Right renal cortex interstitium (tissue), 3 donors: ENCODE data around the gene ZNF644. TPM values are rescaled to one million over a fixed set of nuclear protein-coding genes. Genes with fewer than 3 reads are reported as not detected.
A peak's percentile ranks its signal among the peaks of the same experiment; 100 is the strongest.

ENCODE experiments used
- DNase-seq, 3 donors: peaks; one replicate each; pipeline ENCODE4 v3.0.0-alpha.2; 2013; ENCODE audit warnings: low read depth in 3 of 3, low spot score in 2 of 3
- polyA plus RNA-seq, 3 donors: library from polyadenylated mRNA; unstranded; fragments of 120-200 nt; gene quantifications; one replicate each; pipeline ENCODE4 v1.2.1, GENCODE V29; 2013; ENCODE audit not compliant: insufficient read length in 3 of 3

ZNF644 gene
- polyA plus RNA-seq, 3 donors: 65.6 to 76.7 (median 75.9) TPM

DNA sequence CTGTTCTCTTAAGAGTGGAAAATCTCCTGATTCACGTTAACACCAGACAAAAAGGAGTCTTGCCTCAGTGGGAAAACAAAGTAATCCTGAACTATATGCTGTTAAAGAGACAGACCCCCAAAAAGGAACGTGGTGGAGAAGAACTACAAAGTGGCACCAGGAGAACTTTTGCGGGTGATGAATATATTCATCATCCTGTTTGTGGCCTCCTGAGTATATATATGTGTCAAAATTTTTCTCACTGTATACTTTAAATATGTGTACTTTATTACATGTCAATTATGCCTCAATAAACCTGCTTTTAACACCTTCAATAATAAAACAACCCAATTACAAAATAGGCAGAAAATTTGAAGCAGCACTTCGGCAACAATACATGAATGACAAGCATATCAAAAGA is 31.1 kb downstream of the ZNF644 start:
- no peak for DNase-seq

GRCh38 chr1:90989990-90990389 is 31.8 kb downstream of the ZNF644 start:
- DNase-seq: no peak

DNA sequence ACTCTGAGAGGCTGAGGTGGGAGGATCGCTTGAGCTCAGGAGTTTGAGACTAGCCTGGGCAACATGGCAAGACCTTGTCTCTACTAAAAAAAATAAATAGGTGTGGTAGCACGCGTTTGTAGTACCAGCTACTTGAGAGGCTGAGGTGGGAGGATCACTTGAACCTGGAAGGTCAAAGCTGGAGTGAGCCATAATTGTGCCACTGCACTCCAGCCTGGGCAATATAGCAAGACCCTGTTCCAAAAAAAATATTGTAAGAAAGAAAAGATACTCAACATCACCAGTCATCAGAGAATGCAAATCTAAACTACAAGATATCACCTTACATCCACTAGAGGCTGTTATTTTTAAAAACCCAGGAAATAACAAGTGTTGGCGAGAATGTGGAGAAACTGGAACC is 32.5 kb downstream of the ZNF644 start:
- DNase-seq: no peak

DNA sequence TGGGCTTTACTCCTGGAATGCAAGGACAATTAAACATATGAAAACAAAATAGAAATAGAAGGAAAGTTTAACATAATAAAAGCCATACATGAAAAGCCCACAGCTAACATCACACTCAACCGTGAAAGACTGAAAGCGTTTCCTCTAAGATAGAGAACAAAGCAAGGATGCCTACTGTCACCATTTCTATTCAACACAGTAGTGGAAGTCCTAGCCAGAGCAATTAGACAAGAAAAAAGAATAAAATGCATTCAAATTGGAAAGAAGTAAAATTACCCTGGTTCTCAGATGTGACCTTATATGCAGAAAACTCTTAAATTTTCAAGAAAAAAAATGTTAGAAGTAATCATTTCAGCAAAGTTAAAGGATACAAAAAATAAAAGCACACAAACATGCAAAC is 34.0 kb downstream of the ZNF644 start:
- no peak for DNase-seq

DNA sequence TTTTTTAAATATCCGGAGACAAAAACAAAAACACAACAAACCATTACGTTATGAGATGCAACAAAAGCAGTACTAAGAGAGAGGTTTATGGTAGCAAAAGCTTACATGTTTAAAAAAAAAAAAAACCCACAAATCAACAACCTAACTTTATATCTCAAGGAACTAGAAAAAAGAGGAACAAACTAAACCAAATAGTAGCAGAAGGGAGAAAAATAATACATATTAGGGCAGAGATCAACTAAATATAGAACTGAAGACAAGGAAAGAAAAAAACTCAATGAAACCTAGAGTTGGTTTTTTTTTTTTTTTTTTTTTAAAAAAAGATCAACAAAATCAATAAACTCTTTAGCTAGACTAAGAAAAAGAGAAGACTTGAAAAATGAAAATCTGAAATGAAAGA is 34.9 kb downstream of the ZNF644 start:
- DNase-seq: no peak

- no peak for DNase-seq
Observed at GRCh38 chr1:90977522-90977921, 44.3 kb downstream of the ZNF644 start.

DNA sequence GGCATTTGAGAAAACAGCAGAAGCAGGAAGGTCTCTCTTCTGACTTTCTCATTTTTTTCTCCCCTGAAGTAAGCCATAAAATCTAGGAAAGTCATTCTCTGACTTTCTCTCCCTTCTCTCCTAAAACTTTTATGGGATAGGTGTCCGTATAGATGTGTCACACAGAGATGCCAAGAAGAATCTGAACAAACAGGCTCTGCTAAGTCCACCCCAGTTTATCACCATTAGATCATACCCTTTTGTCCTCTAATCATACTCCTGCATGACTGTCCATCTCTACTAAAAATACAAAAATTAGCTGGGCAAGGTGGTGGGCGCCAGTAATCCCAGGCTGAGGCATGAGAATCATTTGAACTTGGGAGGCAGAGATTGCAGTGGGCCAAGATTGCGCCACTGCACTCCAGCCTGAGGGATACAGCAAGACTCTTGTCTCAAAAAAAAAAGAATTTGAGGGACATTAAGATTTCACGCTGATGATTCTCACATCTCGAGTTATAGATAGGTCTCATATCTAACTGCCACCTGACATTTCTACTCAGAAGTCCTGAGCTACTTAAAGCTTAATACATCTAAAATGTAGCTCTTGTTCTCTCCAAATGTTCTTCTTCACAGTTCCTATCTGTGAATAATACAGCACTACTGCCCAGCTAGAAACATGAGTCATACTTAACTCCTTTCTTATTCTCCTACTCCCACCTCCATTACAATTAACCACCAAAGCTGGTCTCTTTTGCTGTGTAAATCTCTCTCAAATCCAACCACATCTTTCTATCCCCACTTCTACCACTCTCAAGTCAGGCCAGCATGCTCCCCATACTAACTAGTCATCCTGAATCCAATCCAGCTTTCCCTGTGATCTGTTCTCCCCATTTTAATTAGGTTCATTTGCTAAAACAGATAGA is 47.7 kb downstream of the ZNF644 start:
- DNase-seq: no peak

- no peak for DNase-seq
Observed at GRCh38 chr1:90970208-90970607, 51.6 kb downstream of the ZNF644 start.

DNA sequence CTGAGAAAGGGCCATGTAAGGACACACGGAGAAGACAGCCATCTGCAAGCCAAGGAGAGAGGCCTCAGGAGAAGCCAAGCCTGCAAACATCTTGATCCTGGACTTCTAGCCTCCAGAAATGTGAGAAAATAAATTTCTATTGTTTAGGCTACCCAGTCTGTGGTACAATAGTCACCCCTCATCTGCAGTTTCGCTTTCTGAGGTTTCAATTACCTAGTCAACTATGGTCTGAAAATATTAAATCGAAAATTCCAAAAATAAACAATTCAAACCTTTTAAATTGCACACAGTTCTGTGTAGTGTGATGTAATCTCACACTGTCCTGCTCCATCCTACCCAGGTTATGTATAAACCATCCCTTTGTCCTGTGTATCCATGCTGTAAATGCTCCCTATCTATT is 52.6 kb downstream of the ZNF644 start:
- no peak for DNase-seq

- DNase-seq: peak; percentile 2 to 16 (median 2)
Observed at GRCh38 chr1:90964444-90965035, 57.3 kb downstream of the ZNF644 start.

- no peak for DNase-seq
Observed at GRCh38 chr1:90963651-90964050, 58.2 kb downstream of the ZNF644 start.

- DNase-seq: no peak
Observed at GRCh38 chr1:90963236-90963635, 58.6 kb downstream of the ZNF644 start.

DNA sequence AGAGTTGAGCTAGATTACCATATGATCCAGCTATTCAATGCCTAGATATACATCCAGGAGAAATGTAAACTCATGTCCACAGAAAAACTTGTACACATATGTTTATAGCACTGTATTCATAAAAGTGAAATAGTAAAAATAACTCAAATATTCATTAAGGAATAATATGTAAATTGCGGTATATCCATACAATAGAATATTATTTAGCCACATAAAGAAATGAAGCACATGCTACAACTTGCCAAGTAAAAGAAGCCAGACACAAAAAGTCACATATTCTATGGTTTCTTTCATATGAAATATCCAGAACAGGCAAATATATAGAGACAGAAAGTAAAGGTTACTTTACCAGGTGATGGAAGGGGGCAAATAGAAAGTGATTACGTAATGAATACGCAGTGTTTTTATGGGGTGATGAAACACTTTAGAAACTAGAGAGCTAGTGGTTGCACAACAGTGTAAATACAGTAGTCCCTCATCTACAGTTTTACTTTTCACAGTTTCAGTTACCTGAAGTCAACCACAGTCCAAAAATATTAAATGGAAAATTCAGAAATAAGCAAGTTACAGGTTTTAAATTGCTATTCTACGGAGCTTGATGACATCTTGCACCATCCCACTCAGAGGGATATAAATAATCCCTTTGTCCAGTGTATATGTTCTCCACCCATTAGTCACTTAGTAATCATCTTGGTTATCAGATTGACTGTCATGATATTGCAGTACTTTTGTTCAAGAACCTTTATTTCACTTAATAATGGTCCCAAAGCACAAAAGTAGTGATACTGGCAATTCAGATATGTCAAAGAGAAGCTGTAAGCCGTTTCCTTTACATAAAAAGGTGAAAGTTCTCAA is 62.3 kb downstream of the ZNF644 start:
- no peak for DNase-seq

- DNase-seq: no peak
Observed at GRCh38 chr1:90957497-90957896, 64.3 kb downstream of the ZNF644 start.

- DNase-seq: no peak
Observed at GRCh38 chr1:90955769-90956168, 66.1 kb downstream of the ZNF644 start.

- no peak for DNase-seq
Observed at GRCh38 chr1:90952906-90953305, 68.9 kb downstream of the ZNF644 start.

DNA sequence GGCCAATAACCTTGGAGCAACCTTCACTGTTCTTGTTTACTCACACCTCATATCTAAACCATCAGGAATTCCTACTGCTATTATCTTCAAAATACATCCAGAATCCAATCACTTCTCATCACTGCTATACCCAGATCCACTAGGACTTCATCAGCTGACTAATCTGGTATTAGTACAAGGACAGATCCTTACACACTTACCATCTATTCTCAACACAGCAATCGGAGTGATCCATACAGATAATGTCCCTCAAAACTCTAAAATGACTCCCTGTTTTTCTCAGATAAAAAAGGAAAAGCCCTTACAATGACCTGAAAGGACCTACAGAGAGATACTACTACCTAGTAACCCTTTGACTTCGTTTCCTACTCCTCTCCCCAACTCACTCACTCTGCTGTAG is 70.8 kb downstream of the ZNF644 start:
- DNase-seq: no peak

GRCh38 chr1:90948301-90948700 is 73.5 kb downstream of the ZNF644 start:
- no peak for DNase-seq

GRCh38 chr1:90946630-90947029 is 75.2 kb downstream of the ZNF644 start:
- DNase-seq: no peak

- no peak for DNase-seq
Observed at GRCh38 chr1:90945287-90945686, 76.5 kb downstream of the ZNF644 start.

DNA sequence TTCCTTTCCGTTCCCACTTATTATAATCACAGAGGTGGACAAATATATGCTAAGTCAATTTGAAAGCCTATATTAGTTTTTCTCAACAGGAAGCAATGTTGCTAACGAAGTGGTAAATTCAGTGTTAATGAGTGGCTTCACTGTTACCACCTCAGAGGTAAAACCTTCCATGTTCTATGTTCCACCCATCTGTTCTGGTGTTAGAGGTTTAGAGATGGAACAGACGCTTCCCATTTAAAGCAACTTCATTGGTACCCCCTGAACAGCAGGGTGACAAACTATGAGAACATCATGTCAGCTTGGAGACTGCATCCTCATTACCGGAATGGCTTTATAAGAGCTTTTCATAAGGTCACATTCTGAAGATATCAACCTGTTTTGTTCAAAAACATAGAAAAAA is 77.9 kb downstream of the ZNF644 start:
- DNase-seq: no peak
